Measurements from ENCODE around the gene ATP11B.

ATP11B gene

GRCh38 chr3:182947888-182948287 is 154.6 kb downstream of the ATP11B start:
- no peaks in the 10 kb centered on the region for H3K4me1 ChIP-seq (ENCODE audit: control insufficient read depth, insufficient read depth, low read length)
- H3K36me3 ChIP-seq (ENCODE audit: control insufficient read depth in 2 of 2, insufficient read depth in 1 of 2, low read length in 2 of 2), result peaks cover 16 to 44% of the 10 kb centered on the region in 2 experiments
- H3K27ac ChIP-seq (ENCODE audit: extremely low read depth, low read depth, low read length), result no peak overlapping the region
- POLR2A ChIA-PET, result no interaction called here
- no peak overlapping the region for H3K4me3 ChIP-seq (ENCODE audit: low read depth, low read length)
- no peak for TF ChIP-seq HOXC10 (CRISPR knock-in tag; IDR thresholded peaks at IDR 0.05)
- no peak for TF ChIP-seq TSHZ1 (tag by site-specific recombination; IDR thresholded peaks at IDR 0.05; ENCODE audit: borderline replicate concordance)
- no peak for TF ChIP-seq ZNF654 (tag by site-specific recombination; IDR thresholded peaks at IDR 0.05; ENCODE audit: low read depth)
- CTCF ChIA-PET, result interaction anchor here (0.6 to 0.9 kb wide), 3 partner anchors 31 to 123 kb away, joined by 3 to 5 read pairs (median 3); no protein-coding TSS in a partner anchor
- no peaks in the 10 kb centered on the region for H3K9me3 ChIP-seq (ENCODE audit: control insufficient read depth, insufficient read depth, low read depth, low read length)

GRCh38 chr3:182948305-182948704 is 155.0 kb downstream of the ATP11B start:
- no peaks in the 10 kb centered on the region for H3K4me1 ChIP-seq (ENCODE audit: control insufficient read depth, insufficient read depth, low read length)
- peaks cover 16 to 48% of the 10 kb centered on the region in 2 experiments for H3K36me3 ChIP-seq (ENCODE audit: control insufficient read depth in 2 of 2, insufficient read depth in 1 of 2, low read length in 2 of 2)
- H3K4me3 ChIP-seq (ENCODE audit: low read depth, low read length), result no peak overlapping the region
- POLR2A ChIA-PET, result no interaction called here
- H3K27ac ChIP-seq (ENCODE audit: extremely low read depth, low read depth, low read length), result no peak overlapping the region
- TF ChIP-seq ZNF416 (tag by site-specific recombination; IDR thresholded peaks at IDR 0.05), result no peak
- no peak for TF ChIP-seq ZNF214 (tag by site-specific recombination; IDR thresholded peaks at IDR 0.05; ENCODE audit: borderline replicate concordance)
- no peak for TF ChIP-seq INSM2 (tag by site-specific recombination; IDR thresholded peaks at IDR 0.05)
- H3K9me3 ChIP-seq (ENCODE audit: control insufficient read depth, insufficient read depth, low read depth, low read length), result no peaks in the 10 kb centered on the region
- CTCF ChIA-PET, result interaction anchor here (0.7 to 0.9 kb wide), 2 partner anchors 30 to 36 kb away, joined by 3 read pairs; no protein-coding TSS in a partner anchor

- Histone ChIP-seq H3K27ac (ENCODE audit: extremely low read depth, low read depth, low read length) (no peak overlapping the region), H3K4me3 (ENCODE audit: low read depth, low read length) (no peak overlapping the region), H3K9me3 (ENCODE audit: control insufficient read depth, insufficient read depth, low read depth, low read length) (no peaks in the 10 kb centered on the region), H3K36me3 (ENCODE audit: control insufficient read depth in 2 of 2, insufficient read depth in 1 of 2, low read length in 2 of 2) (peaks cover 16 to 49% of the 10 kb centered on the region in 2 experiments), H3K4me1 (ENCODE audit: control insufficient read depth, insufficient read depth, low read length) (no peaks in the 10 kb centered on the region)
- ChIA-PET CTCF (no interaction called here), POLR2A (no interaction called here)
- TF ChIP-seq ZNF785 (tag by site-specific recombination; IDR thresholded peaks at IDR 0.05) (no peak), BCL6B (tag by site-specific recombination; IDR thresholded peaks at IDR 0.05) (no peak), ZNF704 (tag by site-specific recombination; IDR thresholded peaks at IDR 0.05) (no peak), ZNF660 (tag by site-specific recombination; IDR thresholded peaks at IDR 0.05) (no peak), ZBTB48 (tag by site-specific recombination; IDR thresholded peaks at IDR 0.05) (no peak), ZNF266 (tag by site-specific recombination; IDR thresholded peaks at IDR 0.05; ENCODE audit: low read depth) (no peak), KLF8 (tag by site-specific recombination; IDR thresholded peaks at IDR 0.05) (no peak), YY1 (tag by site-specific recombination; IDR thresholded peaks at IDR 0.05) (no peak), ZNF521 (tag by site-specific recombination; IDR thresholded peaks at IDR 0.05) (no peak), IKZF3 (tag by site-specific recombination; IDR thresholded peaks at IDR 0.05) (no peak), ZNF121 (tag by site-specific recombination; IDR thresholded peaks at IDR 0.05) (no peak), ZBTB1 (tag by site-specific recombination; IDR thresholded peaks at IDR 0.05) (no peak), ZNF670 (tag by site-specific recombination; IDR thresholded peaks at IDR 0.05; ENCODE audit: low read depth) (no peak), ZNF791 (tag by site-specific recombination; IDR thresholded peaks at IDR 0.05) (no peak), ZNF623 (tag by site-specific recombination; IDR thresholded peaks at IDR 0.05) (no peak), ZBTB6 (tag by site-specific recombination; IDR thresholded peaks at IDR 0.05) (no peak), KLF16 (tag by site-specific recombination; IDR thresholded peaks at IDR 0.05) (no peak)
Measured at GRCh38 chr3:182949688-182950087, 156.4 kb downstream of the ATP11B start.

Measured in HEK293 (cell line).